Measurements from ENCODE around the gene TBX3. TPM values are rescaled to one million over a fixed set of nuclear protein-coding genes. Genes with fewer than 3 reads are reported as not detected.

Gene TBX3
- total RNA-seq, 1 donor from 2014 or later: 16.7 TPM

GRCh38 chr12:114678718-114679117 lies 5.3 kb downstream of the TBX3 start:
- Histone ChIP-seq H3K27ac (ENCODE audit: low read depth, low read length) (no peak overlapping the region), H3K4me3 (ENCODE audit: low read length in 3 of 3) (no peak overlapping the region), H3K36me3 (ENCODE audit: control insufficient read depth in 3 of 3, insufficient read depth in 3 of 3, low read length in 3 of 3) (peaks cover 13 to 42% (median 24%) of the 10 kb centered on the region in 3 donors), H3K9me3 (ENCODE audit: control insufficient read depth in 3 of 3, low read length in 3 of 3) (no peaks in the 10 kb centered on the region), H3K27me3 (ENCODE audit: control insufficient read depth in 3 of 3, insufficient read depth in 3 of 3, low read length in 3 of 3) (no peaks in the 10 kb centered on the region), H3K4me1 (ENCODE audit: control insufficient read depth in 3 of 3, insufficient read depth in 3 of 3, low read length in 3 of 3) (peaks cover 5 to 19% (median 6%) of the 10 kb centered on the region in 3 donors), H3K9ac (ENCODE audit: low read depth in 1 of 3, low read length in 3 of 3) (no peak overlapping the region)

- Histone ChIP-seq H3K9ac (ENCODE audit: low read depth in 1 of 3, low read length in 3 of 3) (no peak overlapping the region), H3K4me1 (ENCODE audit: control insufficient read depth in 3 of 3, insufficient read depth in 3 of 3, low read length in 3 of 3) (peaks cover 10 to 19% (median 10%) of the 10 kb centered on the region in 3 donors), H3K27ac (ENCODE audit: low read depth, low read length) (no peak overlapping the region), H3K4me3 (ENCODE audit: low read length in 3 of 3) (no peak overlapping the region), H3K9me3 (ENCODE audit: control insufficient read depth in 3 of 3, low read length in 3 of 3) (no peaks in the 10 kb centered on the region), H3K27me3 (ENCODE audit: control insufficient read depth in 3 of 3, insufficient read depth in 3 of 3, low read length in 3 of 3) (no peaks in the 10 kb centered on the region), H3K36me3 (ENCODE audit: control insufficient read depth in 3 of 3, insufficient read depth in 3 of 3, low read length in 3 of 3) (peaks cover 13 to 48% (median 31%) of the 10 kb centered on the region in 3 donors)
Observed at GRCh38 chr12:114678028-114678427, 5.9 kb downstream of the TBX3 start.

GRCh38 chr12:114676142-114676741 lies 7.7 kb downstream of the TBX3 start:
- Histone ChIP-seq H3K4me3 (ENCODE audit: low read length in 3 of 3) (no peak overlapping the region), H3K27ac (ENCODE audit: low read depth, low read length) (no peak overlapping the region), H3K9me3 (ENCODE audit: control insufficient read depth in 3 of 3, low read length in 3 of 3) (no peaks in the 10 kb centered on the region), H3K9ac (ENCODE audit: low read depth in 1 of 3, low read length in 3 of 3) (no peak overlapping the region), H3K27me3 (ENCODE audit: control insufficient read depth in 3 of 3, insufficient read depth in 3 of 3, low read length in 3 of 3) (peaks cover 0 to 3% (median 0%) of the 10 kb centered on the region in 3 donors), H3K4me1 (ENCODE audit: control insufficient read depth in 3 of 3, insufficient read depth in 3 of 3, low read length in 3 of 3) (peaks cover 4 to 14% (median 5%) of the 10 kb centered on the region in 3 donors), H3K36me3 (ENCODE audit: control insufficient read depth in 3 of 3, insufficient read depth in 3 of 3, low read length in 3 of 3) (peaks cover 21 to 61% (median 40%) of the 10 kb centered on the region in 3 donors)

GRCh38 chr12:114674251-114675047 lies 9.5 kb downstream of the TBX3 start:
- Histone ChIP-seq H3K36me3 (ENCODE audit: control insufficient read depth in 3 of 3, insufficient read depth in 3 of 3, low read length in 3 of 3) (peaks cover 21 to 58% (median 36%) of the 10 kb centered on the region in 3 donors), H3K9me3 (ENCODE audit: control insufficient read depth in 3 of 3, low read length in 3 of 3) (no peaks in the 10 kb centered on the region), H3K4me3 (ENCODE audit: low read length in 3 of 3) (no peak overlapping the region), H3K4me1 (ENCODE audit: control insufficient read depth in 3 of 3, insufficient read depth in 3 of 3, low read length in 3 of 3) (peaks cover 4 to 14% (median 4%) of the 10 kb centered on the region in 3 donors), H3K9ac (ENCODE audit: low read depth in 1 of 3, low read length in 3 of 3) (no peak overlapping the region), H3K27ac (ENCODE audit: low read depth, low read length) (no peak overlapping the region), H3K27me3 (ENCODE audit: control insufficient read depth in 3 of 3, insufficient read depth in 3 of 3, low read length in 3 of 3) (peaks cover 0 to 3% (median 0%) of the 10 kb centered on the region in 3 donors)

GRCh38 chr12:114673901-114674250 lies 10.1 kb downstream of the TBX3 start:
- H3K36me3 ChIP-seq (ENCODE audit: control insufficient read depth in 3 of 3, insufficient read depth in 3 of 3, low read length in 3 of 3): peaks cover 21 to 52% (median 33%) of the 10 kb centered on the region in 3 donors
- peak overlapping the region; percentile 54 for H3K27ac ChIP-seq (ENCODE audit: low read depth, low read length)

GRCh38 chr12:114673169-114673833 lies 10.7 kb downstream of the TBX3 start:
- Histone ChIP-seq H3K9me3 (ENCODE audit: control insufficient read depth in 3 of 3, low read length in 3 of 3) (no peaks in the 10 kb centered on the region), H3K27ac (ENCODE audit: low read depth, low read length) (peak overlapping the region; percentile 54), H3K36me3 (ENCODE audit: control insufficient read depth in 3 of 3, insufficient read depth in 3 of 3, low read length in 3 of 3) (peaks cover 21 to 52% (median 33%) of the 10 kb centered on the region in 3 donors), H3K9ac (ENCODE audit: low read depth in 1 of 3, low read length in 3 of 3) (no peak overlapping the region), H3K4me3 (ENCODE audit: low read length in 3 of 3) (peak overlapping the region in 1 of 3 donors; percentile 4), H3K27me3 (ENCODE audit: control insufficient read depth in 3 of 3, insufficient read depth in 3 of 3, low read length in 3 of 3) (peaks cover 0 to 3% (median 0%) of the 10 kb centered on the region in 3 donors), H3K4me1 (ENCODE audit: control insufficient read depth in 3 of 3, insufficient read depth in 3 of 3, low read length in 3 of 3) (peaks cover 4 to 14% (median 6%) of the 10 kb centered on the region in 3 donors)

More at GRCh38 chr12:114673901-114674250, 10.1 kb downstream of the TBX3 start:
- no peak overlapping the region for H3K4me3 ChIP-seq (ENCODE audit: low read length in 3 of 3)
- H3K9ac ChIP-seq (ENCODE audit: low read depth in 1 of 3, low read length in 3 of 3): no peak overlapping the region
- peaks cover 4 to 14% (median 4%) of the 10 kb centered on the region in 3 donors for H3K4me1 ChIP-seq (ENCODE audit: control insufficient read depth in 3 of 3, insufficient read depth in 3 of 3, low read length in 3 of 3)
- H3K27me3 ChIP-seq (ENCODE audit: control insufficient read depth in 3 of 3, insufficient read depth in 3 of 3, low read length in 3 of 3): peaks cover 0 to 3% (median 0%) of the 10 kb centered on the region in 3 donors
- no peaks in the 10 kb centered on the region for H3K9me3 ChIP-seq (ENCODE audit: control insufficient read depth in 3 of 3, low read length in 3 of 3)

- no peak overlapping the region for H3K9ac ChIP-seq (ENCODE audit: low read depth in 1 of 3, low read length in 3 of 3)
- H3K4me1 ChIP-seq (ENCODE audit: control insufficient read depth in 3 of 3, insufficient read depth in 3 of 3, low read length in 3 of 3): peaks cover 4 to 17% (median 8%) of the 10 kb centered on the region in 3 donors
- no peak overlapping the region for H3K4me3 ChIP-seq (ENCODE audit: low read length in 3 of 3)
- H3K36me3 ChIP-seq (ENCODE audit: control insufficient read depth in 3 of 3, insufficient read depth in 3 of 3, low read length in 3 of 3): peaks cover 21 to 52% (median 33%) of the 10 kb centered on the region in 3 donors
- peak overlapping the region; percentile 54 for H3K27ac ChIP-seq (ENCODE audit: low read depth, low read length)
- peaks cover 1 to 4% (median 3%) of the 10 kb centered on the region in 3 donors for H3K27me3 ChIP-seq (ENCODE audit: control insufficient read depth in 3 of 3, insufficient read depth in 3 of 3, low read length in 3 of 3)
- no peaks in the 10 kb centered on the region for H3K9me3 ChIP-seq (ENCODE audit: control insufficient read depth in 3 of 3, low read length in 3 of 3)
Observed at GRCh38 chr12:114672817-114673168, 11.2 kb downstream of the TBX3 start.

- Histone ChIP-seq H3K27me3 (ENCODE audit: control insufficient read depth in 3 of 3, insufficient read depth in 3 of 3, low read length in 3 of 3) (peaks cover 12 to 14% (median 12%) of the 10 kb centered on the region in 3 donors), H3K9ac (ENCODE audit: low read depth in 1 of 3, low read length in 3 of 3) (peak overlapping the region in 1 of 3 donors; percentile 50), H3K4me1 (ENCODE audit: control insufficient read depth in 3 of 3, insufficient read depth in 3 of 3, low read length in 3 of 3) (peaks cover 4 to 21% (median 16%) of the 10 kb centered on the region in 3 donors), H3K9me3 (ENCODE audit: control insufficient read depth in 3 of 3, low read length in 3 of 3) (no peaks in the 10 kb centered on the region), H3K36me3 (ENCODE audit: control insufficient read depth in 3 of 3, insufficient read depth in 3 of 3, low read length in 3 of 3) (peaks cover 21 to 45% (median 33%) of the 10 kb centered on the region in 3 donors), H3K4me3 (ENCODE audit: low read length in 3 of 3) (peak overlapping the region in 1 of 3 donors; percentile 23), H3K27ac (ENCODE audit: low read depth, low read length) (peak overlapping the region; percentile 36)
Observed at GRCh38 chr12:114671443-114672411, 12.2 kb downstream of the TBX3 start.

GRCh38 chr12:114671066-114671442 lies 12.9 kb downstream of the TBX3 start:
- H3K9me3 ChIP-seq (ENCODE audit: control insufficient read depth in 3 of 3, low read length in 3 of 3): no peaks in the 10 kb centered on the region
- peak overlapping the region; percentile 36 for H3K27ac ChIP-seq (ENCODE audit: low read depth, low read length)
- no peak overlapping the region for H3K9ac ChIP-seq (ENCODE audit: low read depth in 1 of 3, low read length in 3 of 3)
- peaks cover 17 to 39% (median 28%) of the 10 kb centered on the region in 3 donors for H3K36me3 ChIP-seq (ENCODE audit: control insufficient read depth in 3 of 3, insufficient read depth in 3 of 3, low read length in 3 of 3)
- H3K4me3 ChIP-seq (ENCODE audit: low read length in 3 of 3): no peak overlapping the region
- peaks cover 4 to 17% (median 16%) of the 10 kb centered on the region in 3 donors for H3K4me1 ChIP-seq (ENCODE audit: control insufficient read depth in 3 of 3, insufficient read depth in 3 of 3, low read length in 3 of 3)
- peaks cover 16 to 21% (median 18%) of the 10 kb centered on the region in 3 donors for H3K27me3 ChIP-seq (ENCODE audit: control insufficient read depth in 3 of 3, insufficient read depth in 3 of 3, low read length in 3 of 3)
